ENCODE results near the gene TEX29. TPM values are rescaled to one million over a fixed set of nuclear protein-coding genes. Genes with fewer than 3 reads are reported as not detected.

TEX29 gene
- total RNA-seq, 1 donor from 2014 or later: 0.54 TPM

DNA sequence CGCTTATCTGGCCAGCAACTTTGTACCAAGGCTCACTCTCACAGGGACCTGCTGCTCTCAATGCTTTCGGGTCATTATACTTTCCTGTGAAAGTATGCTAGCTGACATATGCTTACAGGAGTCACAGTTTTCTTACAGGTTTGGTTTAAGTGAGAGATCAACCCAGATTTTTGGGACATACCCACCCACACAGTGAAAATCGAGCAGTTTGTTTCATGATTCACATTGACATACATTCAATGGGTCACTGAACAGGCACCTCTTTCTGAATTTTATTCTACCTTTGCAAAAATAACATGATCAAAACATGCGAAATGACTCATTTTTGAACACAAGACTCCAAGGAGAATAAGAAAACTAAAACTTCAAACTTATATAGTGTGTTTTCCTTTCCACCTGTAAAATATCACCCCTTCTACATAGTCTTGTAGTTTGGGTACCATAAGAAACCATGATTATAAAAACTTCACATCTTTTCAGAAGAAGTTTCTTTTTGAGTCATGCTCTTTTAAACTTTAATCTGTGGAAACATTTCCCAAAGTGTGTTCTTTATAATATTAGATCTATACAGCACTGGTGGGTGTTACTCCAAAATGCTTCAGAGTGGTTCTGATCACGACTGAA, 44.3 kb upstream of the TEX29 start:
- Mint-ChIP-seq H3K27ac (ENCODE audit: unreplicated experiment) (no peak overlapping the region), H3K27me3 (ENCODE audit: unreplicated experiment) (peaks cover 5% of the 10 kb centered on the region), H3K4me3 (ENCODE audit: unreplicated experiment) (no peak overlapping the region), H3K4me1 (ENCODE audit: unreplicated experiment) (no peaks in the 10 kb centered on the region), H3K9me3 (ENCODE audit: unreplicated experiment) (no peaks in the 10 kb centered on the region), H3K36me3 (ENCODE audit: low read depth, unreplicated experiment) (peaks cover 71% of the 10 kb centered on the region)
- DNase-seq (ENCODE audit: low spot score): no peak
- TF ChIP-seq CTCF (IDR thresholded peaks at IDR 0.05; ENCODE audit: unreplicated experiment): no peak

GRCh38 chr13:111278258-111278657, 42.2 kb upstream of the TEX29 start:
- Mint-ChIP-seq H3K36me3 (ENCODE audit: low read depth, unreplicated experiment) (peaks cover 64% of the 10 kb centered on the region), H3K4me1 (ENCODE audit: unreplicated experiment) (peaks cover 4% of the 10 kb centered on the region), H3K27ac (ENCODE audit: unreplicated experiment) (no peak overlapping the region), H3K9me3 (ENCODE audit: unreplicated experiment) (no peaks in the 10 kb centered on the region), H3K4me3 (ENCODE audit: unreplicated experiment) (no peak overlapping the region), H3K27me3 (ENCODE audit: unreplicated experiment) (peaks cover 4% of the 10 kb centered on the region)
- no peak for DNase-seq (ENCODE audit: low spot score)
- no peak for TF ChIP-seq CTCF (IDR thresholded peaks at IDR 0.05; ENCODE audit: unreplicated experiment)

DNA sequence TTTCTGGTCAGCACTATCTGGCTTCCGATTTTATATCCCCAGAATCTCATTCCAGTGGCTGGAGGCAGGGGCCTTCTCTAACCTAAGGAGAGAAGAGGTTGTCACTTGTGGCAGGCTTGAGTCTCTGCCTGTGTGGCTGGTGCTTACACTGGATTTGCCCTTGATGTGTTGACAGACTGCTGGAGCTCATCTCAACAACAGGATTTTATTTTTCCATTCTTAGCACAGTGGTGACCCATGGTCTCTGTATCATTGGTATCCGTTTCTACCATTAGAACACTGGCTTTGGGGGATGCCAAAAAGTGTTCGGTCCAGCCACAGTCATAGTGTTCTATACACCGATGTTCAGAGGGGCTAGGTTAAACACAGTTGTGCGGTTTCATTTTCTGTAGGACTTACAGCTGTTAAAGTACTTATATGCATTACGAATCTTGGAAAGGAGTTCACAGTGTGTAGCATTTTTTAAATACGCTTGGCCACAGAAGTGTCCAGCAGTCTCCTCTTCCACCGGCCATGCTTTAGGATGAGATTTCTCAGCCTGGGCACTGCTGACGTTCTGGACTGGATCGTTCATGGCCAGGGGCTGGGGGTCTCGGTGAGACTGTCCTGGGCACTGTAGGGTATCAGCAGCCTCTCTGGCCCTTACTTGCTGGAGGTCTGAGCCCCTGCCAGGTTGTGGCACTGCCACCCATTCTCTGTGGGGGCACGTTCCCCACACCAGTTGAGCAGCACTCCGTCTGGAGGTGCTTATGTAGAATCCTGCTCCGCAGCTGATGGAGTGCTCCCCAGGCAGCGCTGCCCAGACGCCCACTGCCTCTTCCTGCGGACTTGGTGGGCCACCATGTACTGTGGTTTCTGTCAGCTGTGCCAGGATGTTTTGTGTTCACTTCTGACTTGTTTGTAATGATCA, 41.4 kb upstream of the TEX29 start:
- Mint-ChIP-seq H3K9me3 (ENCODE audit: unreplicated experiment) (no peaks in the 10 kb centered on the region), H3K27me3 (ENCODE audit: unreplicated experiment) (peaks cover 4% of the 10 kb centered on the region), H3K27ac (ENCODE audit: unreplicated experiment) (no peak overlapping the region), H3K4me1 (ENCODE audit: unreplicated experiment) (peaks cover 4% of the 10 kb centered on the region), H3K4me3 (ENCODE audit: unreplicated experiment) (peak overlapping the region; percentile 18), H3K36me3 (ENCODE audit: low read depth, unreplicated experiment) (peaks cover 65% of the 10 kb centered on the region)
- DNase-seq (ENCODE audit: low spot score): no peak
- no peak for TF ChIP-seq CTCF (IDR thresholded peaks at IDR 0.05; ENCODE audit: unreplicated experiment)

GRCh38 chr13:111280226-111280625, 40.2 kb upstream of the TEX29 start:
- no peak for DNase-seq (ENCODE audit: low spot score)
- H3K27me3 Mint-ChIP-seq (ENCODE audit: unreplicated experiment): peaks cover 8% of the 10 kb centered on the region
- peaks cover 4% of the 10 kb centered on the region for H3K4me1 Mint-ChIP-seq (ENCODE audit: unreplicated experiment)
- H3K9me3 Mint-ChIP-seq (ENCODE audit: unreplicated experiment): no peaks in the 10 kb centered on the region
- no peak overlapping the region for H3K27ac Mint-ChIP-seq (ENCODE audit: unreplicated experiment)
- TF ChIP-seq CTCF (IDR thresholded peaks at IDR 0.05; ENCODE audit: unreplicated experiment): no peak
- H3K36me3 Mint-ChIP-seq (ENCODE audit: low read depth, unreplicated experiment): peaks cover 64% of the 10 kb centered on the region
- no peak overlapping the region for H3K4me3 Mint-ChIP-seq (ENCODE audit: unreplicated experiment)
